ENCODE results near the gene INO80D. TPM values are rescaled to one million over a fixed set of nuclear protein-coding genes. Genes with fewer than 3 reads are reported as not detected.
A peak's percentile ranks its signal among the peaks of the same experiment; 100 is the strongest.

The INO80D gene
- total RNA-seq, 2 experiments from 2014 or later, result 45.3 to 48.9 TPM

- H3K9me3 Mint-ChIP-seq, result no peaks in the 10 kb centered on the region
- Histone ChIP-seq H3K27me3 (ENCODE audit: control insufficient read depth in 1 of 2, insufficient read depth in 2 of 2, low read length in 2 of 2) (no peaks in the 10 kb centered on the region), H3K4me3 (ENCODE audit: low read length) (no peak overlapping the region), H3K27ac (ENCODE audit: low read depth in 1 of 2, low read length in 2 of 2) (no peak overlapping the region), H3K36me3 (ENCODE audit: insufficient read depth, low read length) (peaks cover 11% of the 10 kb centered on the region), H3K4me1 (ENCODE audit: insufficient read depth, low read length) (peaks cover 7% of the 10 kb centered on the region), H3K9me3 (ENCODE audit: control insufficient read depth in 1 of 2, insufficient read depth in 1 of 2, low read length in 2 of 2) (no peaks in the 10 kb centered on the region)
- ChIA-PET CTCF (interaction anchor here (1.5 kb wide), 1 partner anchor 14 kb away, joined by 3 read pairs; the partner anchor contains the start of gene INO80D), POLR2A (interaction anchor here (1.9 kb wide), 1 partner anchor 14 kb away, joined by 5 read pairs; the partner anchor contains the start of gene INO80D)
- no peak for DNase-seq
- H3K4me3 Mint-ChIP-seq, result no peak overlapping the region
- TF ChIP-seq CTCF (IDR thresholded peaks at IDR 0.05), result no peak
- H3K36me3 Mint-ChIP-seq (ENCODE audit: low read depth), result peaks cover 31% of the 10 kb centered on the region
- H3K27me3 Mint-ChIP-seq, result no peaks in the 10 kb centered on the region
- peak overlapping the region; percentile 40 for H3K27ac Mint-ChIP-seq
- ATAC-seq (ENCODE audit: poor library complexity), result no peak
- intact Hi-C loops (cut with DNase I, micrococcal nuclease), result no loop called here
- H3K4me1 Mint-ChIP-seq (ENCODE audit: low read depth), result peaks cover 46% of the 10 kb centered on the region
Observed at GRCh38 chr2:206071807-206072206, 14.2 kb downstream of the INO80D start.

GRCh38 chr2:206069417-206069816, 16.6 kb downstream of the INO80D start:
- Mint-ChIP-seq H3K4me1 (ENCODE audit: low read depth) (peaks cover 54% of the 10 kb centered on the region), H3K27ac (no peak overlapping the region), H3K4me3 (no peak overlapping the region), H3K27me3 (no peaks in the 10 kb centered on the region), H3K36me3 (ENCODE audit: low read depth) (peaks cover 29% of the 10 kb centered on the region), H3K9me3 (no peaks in the 10 kb centered on the region)
- ATAC-seq (ENCODE audit: poor library complexity) (no peak), DNase-seq (no peak)
- Histone ChIP-seq H3K4me1 (ENCODE audit: insufficient read depth, low read length) (peaks cover 9% of the 10 kb centered on the region), H3K9me3 (ENCODE audit: control insufficient read depth in 1 of 2, insufficient read depth in 1 of 2, low read length in 2 of 2) (no peaks in the 10 kb centered on the region), H3K4me3 (ENCODE audit: low read length) (no peak overlapping the region), H3K36me3 (ENCODE audit: insufficient read depth, low read length) (peaks cover 11% of the 10 kb centered on the region), H3K27me3 (ENCODE audit: control insufficient read depth in 1 of 2, insufficient read depth in 2 of 2, low read length in 2 of 2) (no peaks in the 10 kb centered on the region), H3K27ac (ENCODE audit: low read depth in 1 of 2, low read length in 2 of 2) (no peak overlapping the region)
- intact Hi-C loops (cut with DNase I, micrococcal nuclease), result no loop called here
- POLR2A ChIA-PET, result no interaction called here
- CTCF ChIA-PET, result no interaction called here
- no peak for TF ChIP-seq CTCF (IDR thresholded peaks at IDR 0.05)

- Histone ChIP-seq H3K9me3 (ENCODE audit: control insufficient read depth in 1 of 2, insufficient read depth in 1 of 2, low read length in 2 of 2) (no peaks in the 10 kb centered on the region), H3K4me3 (ENCODE audit: low read length) (no peak overlapping the region), H3K36me3 (ENCODE audit: insufficient read depth, low read length) (peaks cover 5% of the 10 kb centered on the region), H3K4me1 (ENCODE audit: insufficient read depth, low read length) (peaks cover 2% of the 10 kb centered on the region), H3K27me3 (ENCODE audit: control insufficient read depth in 1 of 2, insufficient read depth in 2 of 2, low read length in 2 of 2) (no peaks in the 10 kb centered on the region), H3K27ac (ENCODE audit: low read depth in 1 of 2, low read length in 2 of 2) (no peak overlapping the region)
- Mint-ChIP-seq H3K9me3 (no peaks in the 10 kb centered on the region), H3K4me3 (no peak overlapping the region), H3K36me3 (ENCODE audit: low read depth) (peaks cover 29% of the 10 kb centered on the region), H3K27ac (no peak overlapping the region), H3K27me3 (no peaks in the 10 kb centered on the region), H3K4me1 (ENCODE audit: low read depth) (peaks cover 59% of the 10 kb centered on the region)
- ChIA-PET POLR2A (no interaction called here), CTCF (no interaction called here)
- intact Hi-C loops (cut with DNase I, micrococcal nuclease), result no loop called here
- ATAC-seq (ENCODE audit: poor library complexity), result no peak
- TF ChIP-seq CTCF (IDR thresholded peaks at IDR 0.05), result no peak
- no peak for DNase-seq
Observed at GRCh38 chr2:206068207-206068606, 17.8 kb downstream of the INO80D start.
